RWPE1 (cell line): ENCODE data around the gene TYW1.
"Not testable (repeated sequence)": the region's sequence is repeated elsewhere in the genome, so short reads cannot be mapped to it uniquely, and the experiment has no call there.

Source experiments
- CTCF ChIA-PET: fragments of 350-600 bp; sonication (Branson Sonifier 250); formaldehyde crosslinking; extraction: SDS; loops from one replicate; lab custom pipeline; 2021; lab: Yijun Ruan, JAX
- POLR2A ChIA-PET: fragments of 400-600 bp; formaldehyde crosslinking; extraction: SDS; loops from one replicate; lab custom pipeline; 2020; ENCODE audit warnings: antibody characterized with exemption; ENCODE audit not compliant: low non-redundant PET; lab: Yijun Ruan, JAX
- DNase-seq: peaks from one replicate; pipeline ENCODE4 v3.0.0; 2012; ENCODE audit warnings: low spot score
- H3K27ac ChIP-seq: fragments of 450-650 bp; 2 replicates; pipeline ENCODE4 v1.5.1; 2017
- TF ChIP-seq, protein P1 (sequence below): fragments of 450-650 bp; conservative IDR thresholded peaks from 2 replicates; pipeline ENCODE4 v1.5.1; 2017; ENCODE audit warnings: low read depth, mild to moderate bottlenecking

Gene TYW1

DNA sequence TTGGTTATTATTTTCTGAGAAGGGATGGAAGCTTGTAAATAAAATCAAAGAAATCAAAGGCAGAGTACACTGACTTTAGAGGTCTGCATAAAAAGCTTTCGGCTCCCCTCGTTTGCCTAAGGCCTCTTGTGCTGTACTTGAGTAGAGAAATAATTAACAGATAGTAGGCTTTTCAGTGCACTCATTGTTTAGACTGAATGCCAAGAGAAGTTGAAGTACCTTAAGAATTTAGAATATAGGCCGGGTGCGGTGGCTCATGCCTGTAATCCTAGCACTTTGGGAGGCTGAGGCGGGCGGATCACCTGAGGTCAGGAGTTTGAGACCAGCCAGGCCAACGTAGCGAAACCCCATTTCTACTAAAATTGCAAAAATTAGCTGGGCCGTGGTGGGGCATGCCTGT lies 232.4 kb downstream of the TYW1 start:
- DNase-seq, H3K27ac ChIP-seq, CTCF ChIA-PET, POLR2A ChIA-PET: not testable (repeated sequence)

DNA sequence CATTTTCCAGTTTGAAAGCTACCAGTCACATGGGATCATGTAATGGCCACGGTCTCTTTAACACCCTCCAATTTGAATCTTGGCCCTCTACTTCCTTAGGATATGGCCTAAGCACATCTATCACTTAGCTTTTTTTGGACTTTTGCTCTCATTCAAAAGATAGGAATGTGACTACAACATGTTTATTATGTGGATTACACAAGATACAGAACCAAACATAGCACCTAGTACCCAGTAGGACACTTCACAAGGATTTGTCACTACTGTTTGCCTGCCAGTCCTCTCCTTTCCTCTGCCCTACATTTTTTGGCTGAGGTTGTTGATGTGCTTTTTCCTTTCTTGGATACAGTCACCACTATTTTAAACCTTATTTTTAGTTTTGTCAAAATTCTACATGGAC lies 233.4 kb downstream of the TYW1 start:
- POLR2A ChIA-PET, DNase-seq, H3K27ac ChIP-seq: not testable (repeated sequence)
- CTCF ChIA-PET: interaction anchor here (0.6 kb wide), 1 partner anchor 456 kb away, joined by 4 read pairs; no protein-coding TSS in a partner anchor

DNA sequence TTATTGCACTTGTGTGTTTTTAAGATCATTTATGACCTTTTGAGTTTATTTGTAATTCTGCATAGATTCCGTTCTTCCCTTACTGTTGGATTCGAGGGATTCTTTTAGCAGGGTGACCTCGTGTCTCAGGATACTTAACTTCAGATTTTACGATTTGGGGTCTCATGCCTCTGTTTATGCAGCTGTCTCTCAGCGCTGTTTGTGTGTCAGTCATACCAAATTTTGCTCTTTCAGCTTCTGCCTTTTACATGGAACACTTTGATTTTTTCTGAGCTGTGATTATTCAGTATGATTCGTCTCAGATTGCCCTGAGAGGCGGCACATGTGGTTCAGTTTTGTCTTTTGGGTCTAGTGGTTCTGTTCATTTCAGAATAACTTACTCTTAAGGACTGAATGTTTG lies 236.9 kb downstream of the TYW1 start:
- POLR2A ChIA-PET: interaction anchor here (0.7 kb wide), 1 partner anchor 34 kb away, joined by 3 read pairs; no protein-coding TSS in a partner anchor
- DNase-seq, CTCF ChIA-PET, H3K27ac ChIP-seq: not testable (repeated sequence)

DNA sequence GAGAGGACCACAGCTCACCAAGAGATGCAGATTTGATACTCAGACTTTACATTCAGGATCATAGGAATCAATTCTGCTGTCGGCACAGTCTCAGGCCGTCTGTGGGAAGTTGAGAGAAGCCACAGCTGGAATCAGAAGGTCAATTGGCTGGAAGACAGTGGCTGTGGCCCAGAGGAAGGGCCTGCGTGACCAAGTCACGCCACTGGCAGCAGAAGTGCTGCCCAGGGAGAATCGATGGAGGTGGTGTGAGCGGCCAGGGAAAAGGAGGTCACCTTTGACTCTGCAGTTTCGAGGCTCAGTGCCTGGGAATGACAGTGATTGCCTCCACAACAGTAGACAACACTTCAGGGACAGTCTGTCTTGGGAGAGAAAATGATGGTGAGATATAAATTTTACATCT lies 239.6 kb downstream of the TYW1 start:
- POLR2A ChIA-PET, H3K27ac ChIP-seq, CTCF ChIA-PET, DNase-seq: not testable (repeated sequence)

DNA sequence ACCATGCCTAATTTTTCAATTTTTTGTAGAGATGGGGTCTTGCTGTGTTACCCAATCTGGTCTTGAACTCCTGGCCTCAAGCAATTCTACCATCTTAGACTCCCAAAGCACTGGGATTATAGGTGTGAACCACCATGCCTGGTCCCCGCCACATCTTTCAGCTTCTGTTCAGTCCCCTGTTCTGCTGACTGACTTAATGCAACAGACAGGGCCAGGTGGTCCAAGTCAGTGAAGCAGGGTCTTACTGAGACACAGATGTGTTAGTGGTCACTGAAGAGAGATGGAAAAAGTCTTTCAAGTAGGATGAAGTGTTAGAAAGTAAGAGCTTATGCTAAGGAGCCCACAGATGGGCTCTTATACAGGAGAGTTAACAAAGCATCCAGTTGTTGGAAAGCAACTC lies 246.2 kb downstream of the TYW1 start:
- POLR2A ChIA-PET, H3K27ac ChIP-seq, CTCF ChIA-PET, DNase-seq: not testable (repeated sequence)

DNA sequence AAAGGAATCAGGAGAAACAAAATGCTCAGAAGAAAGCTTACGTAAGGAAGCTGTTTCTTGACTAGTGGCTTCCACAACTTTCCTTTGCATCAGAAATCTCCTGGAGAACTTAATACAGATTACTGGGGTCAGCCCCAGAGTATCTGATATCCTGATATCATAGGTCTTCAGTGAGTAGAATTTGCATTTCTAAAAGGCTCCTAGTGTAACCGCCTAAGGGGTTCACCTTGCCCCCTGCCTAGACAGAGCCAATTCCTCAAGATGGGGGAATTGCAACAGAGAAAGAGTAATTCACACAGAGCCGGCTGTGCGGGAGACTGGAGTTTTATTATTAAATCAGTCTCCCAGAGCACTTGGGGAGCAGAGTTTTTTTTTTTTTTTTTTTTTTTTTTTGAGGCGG lies 251.7 kb downstream of the TYW1 start:
- H3K27ac ChIP-seq, CTCF ChIA-PET, POLR2A ChIA-PET, DNase-seq: not testable (repeated sequence)

DNA sequence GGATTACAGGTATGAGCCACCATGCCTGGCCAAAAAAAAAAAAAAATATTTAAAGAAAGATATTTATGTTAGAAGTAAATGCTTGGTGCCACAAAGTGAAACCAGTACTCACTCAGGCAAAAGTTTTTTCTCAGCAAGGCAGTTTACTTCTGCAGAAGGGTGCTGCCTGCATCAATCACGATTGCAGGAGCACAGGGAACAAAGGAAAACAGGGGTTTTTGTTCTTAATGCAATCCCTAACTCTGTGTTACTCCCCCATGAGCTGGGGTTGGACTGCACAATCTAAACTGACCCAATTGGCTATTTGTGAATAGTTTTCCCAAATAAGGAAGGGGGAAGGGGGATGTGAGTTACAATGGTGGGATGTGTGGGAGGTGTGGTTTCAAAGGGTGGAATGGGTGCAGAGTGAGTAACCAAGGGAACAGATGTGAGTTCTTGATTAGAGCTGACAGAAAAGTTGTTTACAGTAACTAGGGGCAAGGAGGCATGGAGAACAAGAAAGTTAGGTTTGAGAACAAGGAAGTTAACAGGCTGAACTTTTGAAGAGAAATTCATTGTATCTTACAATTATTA lies 255.4 kb downstream of the TYW1 start:
- TF ChIP-seq, protein P1, sequence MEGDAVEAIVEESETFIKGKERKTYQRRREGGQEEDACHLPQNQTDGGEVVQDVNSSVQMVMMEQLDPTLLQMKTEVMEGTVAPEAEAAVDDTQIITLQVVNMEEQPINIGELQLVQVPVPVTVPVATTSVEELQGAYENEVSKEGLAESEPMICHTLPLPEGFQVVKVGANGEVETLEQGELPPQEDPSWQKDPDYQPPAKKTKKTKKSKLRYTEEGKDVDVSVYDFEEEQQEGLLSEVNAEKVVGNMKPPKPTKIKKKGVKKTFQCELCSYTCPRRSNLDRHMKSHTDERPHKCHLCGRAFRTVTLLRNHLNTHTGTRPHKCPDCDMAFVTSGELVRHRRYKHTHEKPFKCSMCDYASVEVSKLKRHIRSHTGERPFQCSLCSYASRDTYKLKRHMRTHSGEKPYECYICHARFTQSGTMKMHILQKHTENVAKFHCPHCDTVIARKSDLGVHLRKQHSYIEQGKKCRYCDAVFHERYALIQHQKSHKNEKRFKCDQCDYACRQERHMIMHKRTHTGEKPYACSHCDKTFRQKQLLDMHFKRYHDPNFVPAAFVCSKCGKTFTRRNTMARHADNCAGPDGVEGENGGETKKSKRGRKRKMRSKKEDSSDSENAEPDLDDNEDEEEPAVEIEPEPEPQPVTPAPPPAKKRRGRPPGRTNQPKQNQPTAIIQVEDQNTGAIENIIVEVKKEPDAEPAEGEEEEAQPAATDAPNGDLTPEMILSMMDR: no peak
- no peak overlapping the region for H3K27ac ChIP-seq
- ChIA-PET CTCF (interaction anchor here (0.6 to 0.7 kb wide), 2 partner anchors 11 to 16 kb away, joined by 3 read pairs; no protein-coding TSS in a partner anchor), POLR2A (interaction anchor here (0.8 kb wide), 1 partner anchor 49 kb away, joined by 4 read pairs; no protein-coding TSS in a partner anchor)
- DNase-seq: no peak

DNA sequence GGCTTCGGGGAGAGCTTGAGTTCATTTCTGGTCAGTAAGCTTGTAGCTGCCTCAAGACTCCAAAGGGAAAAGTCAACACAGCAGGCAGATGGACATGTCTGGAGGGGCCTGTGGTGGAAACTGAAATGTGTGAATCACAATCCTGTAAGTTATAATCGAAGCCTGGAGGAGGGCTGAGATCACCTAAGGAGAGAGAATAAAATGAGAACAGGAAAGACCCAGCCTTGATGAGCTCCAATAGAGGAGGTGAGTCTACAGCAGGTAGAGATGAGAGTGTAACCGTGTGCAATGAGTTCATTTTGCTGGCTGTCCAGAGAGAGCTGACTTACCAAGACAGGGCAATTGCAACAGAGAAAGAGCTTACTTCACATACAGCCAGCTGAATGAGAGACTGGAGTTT lies 258.4 kb downstream of the TYW1 start:
- DNase-seq, CTCF ChIA-PET, POLR2A ChIA-PET, H3K27ac ChIP-seq: not testable (repeated sequence)

DNA sequence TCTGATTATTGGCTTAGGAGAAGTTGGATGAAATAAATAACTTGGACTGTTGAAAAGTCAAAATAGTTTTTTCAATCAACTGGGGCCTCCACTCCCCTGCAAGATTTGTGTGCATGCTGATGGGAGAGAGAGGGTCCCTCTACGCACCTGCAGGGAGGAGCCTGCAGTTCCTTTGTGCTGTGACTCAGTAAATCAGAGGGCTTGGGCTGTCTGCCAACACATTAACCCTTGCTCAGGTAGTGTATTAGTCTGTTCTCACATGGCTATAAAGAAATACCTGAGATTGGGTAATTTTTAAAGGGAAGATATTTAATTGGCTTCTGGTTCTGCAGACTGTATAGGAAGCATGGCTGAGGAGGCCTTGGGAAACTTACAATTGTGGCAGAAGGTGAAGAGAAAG lies 261.1 kb downstream of the TYW1 start:
- CTCF ChIA-PET, POLR2A ChIA-PET, H3K27ac ChIP-seq, DNase-seq: not testable (repeated sequence)

DNA sequence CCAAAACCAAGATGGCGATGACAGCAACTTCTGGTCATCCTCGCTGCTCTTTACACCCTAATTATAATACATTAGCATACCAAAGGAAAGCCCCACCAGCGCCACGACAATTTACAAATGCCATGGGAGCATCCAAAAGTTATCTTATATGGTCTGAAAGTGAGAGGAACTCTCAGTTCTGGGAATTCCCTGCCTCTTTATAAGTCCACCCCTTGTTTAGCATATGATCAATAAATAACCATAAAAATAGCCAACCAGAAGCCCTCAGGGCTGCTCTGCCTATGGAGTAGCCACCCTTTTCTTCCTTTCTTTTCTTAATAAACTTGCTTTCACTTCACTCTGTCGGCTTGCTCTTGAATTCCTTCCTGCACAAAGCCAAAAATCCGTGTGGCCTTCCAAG lies 262.7 kb downstream of the TYW1 start:
- DNase-seq, CTCF ChIA-PET, POLR2A ChIA-PET: not testable (repeated sequence)

DNA sequence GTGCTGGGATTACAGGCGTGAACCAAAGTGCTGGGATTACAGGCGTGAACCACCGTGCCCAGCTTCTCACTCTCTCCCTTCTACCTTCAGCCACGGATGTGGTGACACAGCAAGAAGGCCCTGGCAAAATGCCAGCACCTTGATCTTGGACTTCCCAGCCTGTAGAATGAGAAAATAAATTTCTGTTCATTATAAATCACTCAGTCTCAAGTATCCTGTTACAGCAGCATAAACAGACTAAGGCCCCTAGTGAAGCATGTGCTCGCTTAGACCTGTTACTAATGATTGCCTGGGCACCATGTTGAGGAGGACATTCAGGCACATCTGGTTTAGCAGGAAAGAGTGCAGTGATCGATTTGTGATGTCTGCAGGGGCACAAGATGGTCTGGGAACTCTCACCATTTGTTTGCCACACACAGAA lies 263.5 kb downstream of the TYW1 start:
- CTCF ChIA-PET, DNase-seq, H3K27ac ChIP-seq, POLR2A ChIA-PET: not testable (repeated sequence)

More for the DNA sequence above, 262.7 kb downstream of the TYW1 start:
- H3K27ac ChIP-seq: not testable (repeated sequence)

DNA sequence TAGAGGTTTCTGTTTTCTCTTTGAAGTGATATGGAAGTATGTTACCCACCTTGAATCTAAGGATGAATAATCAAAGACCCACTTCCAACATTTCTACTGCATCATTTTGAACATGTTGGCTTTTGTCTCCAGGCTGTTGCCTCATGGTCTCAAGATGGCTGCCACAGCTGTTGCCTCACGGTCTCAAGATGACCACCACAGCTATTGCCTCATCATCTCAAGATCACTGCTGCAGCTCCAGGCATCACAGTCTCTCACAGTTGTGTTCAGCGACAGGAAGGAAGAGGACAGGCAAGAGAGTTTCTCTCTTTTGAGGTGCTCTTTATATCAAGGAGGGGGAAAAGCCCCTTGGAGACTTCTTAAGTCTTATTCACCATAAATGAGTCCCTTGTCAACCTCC lies 267.4 kb downstream of the TYW1 start:
- DNase-seq, CTCF ChIA-PET, POLR2A ChIA-PET, H3K27ac ChIP-seq: not testable (repeated sequence)

DNA sequence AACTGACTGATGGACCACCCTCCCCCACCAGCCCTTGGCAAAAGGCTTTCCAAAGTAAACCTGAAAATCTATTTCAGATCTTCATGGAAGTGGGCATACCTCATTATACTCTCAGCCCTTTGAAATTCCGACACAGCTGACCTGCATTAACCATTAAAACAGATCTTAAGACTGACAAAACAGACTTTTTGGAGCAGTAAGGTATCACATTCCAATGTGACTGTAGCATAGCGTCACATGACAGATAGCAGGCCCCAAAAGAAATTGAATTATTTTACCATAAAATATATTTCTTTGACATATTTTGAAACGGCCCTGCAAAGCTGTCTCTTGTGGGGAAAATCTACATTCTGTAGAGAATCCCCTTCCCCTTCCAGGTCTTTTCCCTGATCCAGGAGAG lies 269.4 kb downstream of the TYW1 start:
- DNase-seq, H3K27ac ChIP-seq, CTCF ChIA-PET, POLR2A ChIA-PET: not testable (repeated sequence)
